PFSK-1 (cell line): ENCODE measurements around the gene STRA6.

Source experiments
- FOXP2 ChIP-seq: optimal IDR thresholded peaks from 2 replicates; pipeline ENCODE3; 2011; ENCODE audit warnings: borderline replicate concordance, control low read depth, inconsistent platforms; ENCODE audit not compliant: insufficient read depth; ENCODE audit errors: extremely low read length, extremely low read depth
- POLR2AphosphoS5 ChIP-seq: IDR thresholded peaks from 2 replicates; pipeline ENCODE4 v1.6.1; 2012; ENCODE audit warnings: low read depth, mild to moderate bottlenecking, control low read depth, low read length, moderate library complexity
- SIN3A ChIP-seq: IDR thresholded peaks from 2 replicates; pipeline ENCODE4 v1.6.1; 2012; ENCODE audit warnings: mild to moderate bottlenecking, low read length, moderate library complexity, borderline replicate concordance; ENCODE audit not compliant: insufficient read depth
- TAF1 ChIP-seq: IDR thresholded peaks from 2 replicates; pipeline ENCODE4 v1.6.1; 2012; ENCODE audit warnings: low read length, control low read depth, borderline replicate concordance; ENCODE audit not compliant: insufficient read depth
- TF ChIP-seq, protein P1 (sequence below), 2 experiments: IDR thresholded peaks; 2 replicates each; pipeline versions ENCODE4 v1.6.1 to v1.8.0; 2011 to 2012; ENCODE audit warnings: low read depth in 2 of 2, low read length in 2 of 2, control low read depth in 1 of 2, inconsistent platforms in 1 of 2, mild to moderate bottlenecking in 1 of 2, moderate library complexity in 1 of 2; ENCODE audit not compliant: insufficient read depth in 1 of 2

The STRA6 gene

DNA sequence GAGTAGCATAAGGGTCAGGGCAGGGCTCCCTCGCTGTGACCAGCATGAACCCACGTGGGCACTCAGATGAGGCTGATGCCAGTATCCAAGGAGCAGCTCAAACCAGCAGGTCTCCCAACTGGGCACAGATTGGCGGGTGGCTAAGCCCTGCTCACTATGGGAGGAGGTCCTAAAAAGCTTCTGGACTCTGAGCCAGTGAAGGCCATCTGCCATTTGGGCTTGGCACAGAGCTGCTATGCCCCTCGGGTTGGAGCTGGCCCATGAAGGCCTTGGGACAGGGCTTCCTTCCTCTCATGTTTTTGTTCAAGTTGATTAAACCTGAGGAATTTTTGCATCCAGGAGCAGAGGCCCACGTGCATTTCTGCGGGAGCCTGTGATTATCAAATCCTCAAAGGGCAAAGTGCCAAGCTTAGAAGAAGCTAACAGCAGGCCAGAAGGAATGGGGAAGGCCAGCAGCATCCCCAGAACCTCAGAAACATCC lies 4.3 kb upstream of the STRA6 start:
- TF ChIP-seq, protein P1, sequence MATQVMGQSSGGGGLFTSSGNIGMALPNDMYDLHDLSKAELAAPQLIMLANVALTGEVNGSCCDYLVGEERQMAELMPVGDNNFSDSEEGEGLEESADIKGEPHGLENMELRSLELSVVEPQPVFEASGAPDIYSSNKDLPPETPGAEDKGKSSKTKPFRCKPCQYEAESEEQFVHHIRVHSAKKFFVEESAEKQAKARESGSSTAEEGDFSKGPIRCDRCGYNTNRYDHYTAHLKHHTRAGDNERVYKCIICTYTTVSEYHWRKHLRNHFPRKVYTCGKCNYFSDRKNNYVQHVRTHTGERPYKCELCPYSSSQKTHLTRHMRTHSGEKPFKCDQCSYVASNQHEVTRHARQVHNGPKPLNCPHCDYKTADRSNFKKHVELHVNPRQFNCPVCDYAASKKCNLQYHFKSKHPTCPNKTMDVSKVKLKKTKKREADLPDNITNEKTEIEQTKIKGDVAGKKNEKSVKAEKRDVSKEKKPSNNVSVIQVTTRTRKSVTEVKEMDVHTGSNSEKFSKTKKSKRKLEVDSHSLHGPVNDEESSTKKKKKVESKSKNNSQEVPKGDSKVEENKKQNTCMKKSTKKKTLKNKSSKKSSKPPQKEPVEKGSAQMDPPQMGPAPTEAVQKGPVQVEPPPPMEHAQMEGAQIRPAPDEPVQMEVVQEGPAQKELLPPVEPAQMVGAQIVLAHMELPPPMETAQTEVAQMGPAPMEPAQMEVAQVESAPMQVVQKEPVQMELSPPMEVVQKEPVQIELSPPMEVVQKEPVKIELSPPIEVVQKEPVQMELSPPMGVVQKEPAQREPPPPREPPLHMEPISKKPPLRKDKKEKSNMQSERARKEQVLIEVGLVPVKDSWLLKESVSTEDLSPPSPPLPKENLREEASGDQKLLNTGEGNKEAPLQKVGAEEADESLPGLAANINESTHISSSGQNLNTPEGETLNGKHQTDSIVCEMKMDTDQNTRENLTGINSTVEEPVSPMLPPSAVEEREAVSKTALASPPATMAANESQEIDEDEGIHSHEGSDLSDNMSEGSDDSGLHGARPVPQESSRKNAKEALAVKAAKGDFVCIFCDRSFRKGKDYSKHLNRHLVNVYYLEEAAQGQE (IDR thresholded peaks at IDR 0.05; ENCODE audit: insufficient read depth in 1 of 2, low read depth in 2 of 2, low read length in 2 of 2): no peak
- TF ChIP-seq SIN3A: no peak
- TF ChIP-seq FOXP2: no peak
- TF ChIP-seq POLR2AphosphoS5: no peak
- no peak for TF ChIP-seq TAF1

DNA sequence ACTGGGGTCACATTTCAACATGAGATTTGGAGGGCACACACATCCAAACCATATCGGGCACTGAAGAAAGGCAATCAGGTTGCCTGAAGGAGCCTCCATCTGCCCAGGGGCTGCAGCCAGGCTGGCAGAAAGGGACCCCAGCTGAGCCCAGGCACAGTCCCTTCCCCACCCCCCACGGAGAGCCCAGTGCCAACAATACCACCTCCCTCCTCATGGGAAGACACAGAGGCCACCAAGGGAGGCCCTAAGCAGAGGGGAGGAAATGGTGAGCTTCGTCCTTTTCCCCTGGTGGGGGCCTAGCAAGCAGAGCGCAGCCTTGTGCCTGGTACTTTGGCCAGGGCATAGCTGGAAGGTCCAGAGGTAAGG lies 3.0 kb upstream of the STRA6 start:
- TF ChIP-seq, protein P1 (IDR thresholded peaks at IDR 0.05; ENCODE audit: insufficient read depth in 1 of 2, low read depth in 2 of 2, low read length in 2 of 2): no peak
- TF ChIP-seq POLR2AphosphoS5 (no peak), TAF1 (no peak), FOXP2 (no peak), SIN3A (no peak)

DNA sequence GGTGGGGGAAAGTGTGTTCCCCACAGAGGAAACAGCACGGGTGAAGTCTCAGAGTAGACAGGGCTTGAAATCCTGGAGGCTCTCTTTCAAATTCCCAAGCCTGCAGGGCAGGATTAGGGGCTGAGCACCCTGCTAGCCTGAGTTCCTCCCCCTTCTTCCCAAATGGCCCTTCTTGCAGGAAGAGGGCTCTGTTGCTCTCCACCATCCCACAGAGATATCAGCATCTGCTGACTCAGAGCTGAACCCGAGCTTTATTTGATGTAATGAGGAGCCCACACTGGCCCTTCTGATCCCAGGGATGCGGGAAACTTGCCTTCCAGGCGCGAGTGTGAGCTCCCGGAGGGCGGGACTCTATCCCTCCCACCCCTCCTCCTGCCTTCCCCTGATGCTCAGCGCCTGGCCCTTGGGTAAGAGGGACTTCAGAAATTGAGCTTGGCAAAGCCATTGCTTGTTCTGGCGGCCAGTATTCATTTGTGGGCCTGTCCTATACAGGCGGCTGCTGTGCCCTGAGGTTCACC lies 1.4 kb upstream of the STRA6 start:
- TF ChIP-seq POLR2AphosphoS5 (no peak), TAF1 (no peak), FOXP2 (no peak), SIN3A (no peak)
- TF ChIP-seq, protein P1 (IDR thresholded peaks at IDR 0.05; ENCODE audit: insufficient read depth in 1 of 2, low read depth in 2 of 2, low read length in 2 of 2): no peak

DNA sequence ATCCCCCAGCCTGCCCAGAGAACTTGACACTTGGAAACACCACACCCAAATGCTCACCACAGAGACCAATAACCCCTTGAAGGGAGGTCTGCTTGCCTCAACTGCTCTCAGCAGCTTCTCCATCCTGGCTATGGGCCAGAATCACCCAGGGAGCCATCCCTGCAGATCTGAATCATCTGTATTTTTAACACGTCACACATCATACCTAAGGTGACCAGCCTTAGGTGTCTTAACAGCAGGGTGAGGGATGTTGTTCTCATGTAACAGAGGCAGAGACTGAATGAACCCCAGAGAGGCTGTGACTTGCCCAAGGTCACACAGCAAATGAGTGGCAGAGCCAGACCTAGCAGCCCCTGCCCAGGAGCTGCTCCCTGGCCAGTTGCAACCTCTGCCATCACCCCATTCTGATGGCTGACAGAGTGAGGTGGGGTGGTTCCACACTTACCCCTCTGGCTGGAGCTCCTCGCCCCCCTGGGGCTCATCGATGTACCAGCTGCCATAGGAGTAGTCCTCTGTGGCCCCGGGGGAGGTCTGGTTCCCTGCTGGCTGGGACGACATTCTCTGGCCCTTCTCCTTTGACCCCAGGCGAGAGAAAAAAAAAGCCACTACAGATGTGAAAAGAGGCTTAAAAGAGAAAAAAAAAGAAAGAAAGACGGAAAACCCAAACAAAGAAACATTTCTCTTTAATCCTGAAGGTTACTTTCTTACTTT lies 722 bp downstream of the STRA6 start:
- TF ChIP-seq FOXP2 (no peak), SIN3A (no peak), POLR2AphosphoS5 (no peak), TAF1 (no peak)
- TF ChIP-seq, protein P1 (IDR thresholded peaks at IDR 0.05; ENCODE audit: insufficient read depth in 1 of 2, low read depth in 2 of 2, low read length in 2 of 2): no peak
